H9 (cell line): Measurements from ENCODE around the gene METTL1. TPM values are rescaled to one million over a fixed set of nuclear protein-coding genes. Genes with fewer than 3 reads are reported as not detected.

Experiments used
- DNase-seq: peaks from one replicate; pipeline ENCODE4 v3.0.0-alpha.2; 2017
- H2AFZ ChIP-seq: one replicate; pipeline ENCODE4 v1.6.1; 2013; ENCODE audit warnings: mild to moderate bottlenecking, low read length, control low read depth, moderate library complexity
- H2AK5ac ChIP-seq: 2 replicates; pipeline ENCODE4 v1.6.1; 2013; ENCODE audit warnings: low read length, control low read depth, mixed read lengths; ENCODE audit not compliant: insufficient read length
- H2BK120ac ChIP-seq: one replicate; pipeline ENCODE4 v1.6.1; 2013; ENCODE audit warnings: low read depth, mild to moderate bottlenecking, low read length, control low read depth, inconsistent platforms; ENCODE audit not compliant: poor library complexity, severe bottlenecking
- H2BK12ac ChIP-seq: 2 replicates; pipeline ENCODE4 v1.6.1; 2013; ENCODE audit warnings: low read length, control low read depth, mixed read lengths, low read depth; ENCODE audit not compliant: insufficient read length
- H2BK15ac ChIP-seq: 2 replicates; pipeline ENCODE4 v1.6.1; 2013; ENCODE audit warnings: low read depth, low read length, control low read depth
- H2BK20ac ChIP-seq: one replicate; pipeline ENCODE4 v1.6.1; 2013; ENCODE audit warnings: low read depth, mild to moderate bottlenecking, low read length, control low read depth, inconsistent platforms; ENCODE audit not compliant: poor library complexity, severe bottlenecking
- H2BK5ac ChIP-seq: 2 replicates; pipeline ENCODE4 v1.6.1; 2013; ENCODE audit warnings: low read length, control low read depth, mixed read lengths; ENCODE audit not compliant: insufficient read length
- H3K14ac ChIP-seq: 2 replicates; pipeline ENCODE4 v1.6.1; 2013; ENCODE audit warnings: low read length, control low read depth; ENCODE audit not compliant: insufficient read depth
- H3K18ac ChIP-seq: 2 replicates; pipeline ENCODE4 v1.6.1; 2013; ENCODE audit warnings: low read depth, mild to moderate bottlenecking, mixed read lengths, low read length, control low read depth; ENCODE audit not compliant: insufficient read length
- H3K23ac ChIP-seq: 2 replicates; pipeline ENCODE4 v1.6.1; 2013; ENCODE audit warnings: low read length, control low read depth, mixed read lengths, low read depth; ENCODE audit not compliant: insufficient read length
- H3K23me2 ChIP-seq: 2 replicates; pipeline ENCODE4 v1.6.1; 2013; ENCODE audit warnings: low read depth, mild to moderate bottlenecking, mixed read lengths, low read length, control low read depth; ENCODE audit not compliant: insufficient read length, poor library complexity, severe bottlenecking
- H3K27ac ChIP-seq: 2 replicates; pipeline ENCODE4 v1.5.1; 2013; ENCODE audit warnings: low read length, control low read depth, mixed read lengths, low read depth; ENCODE audit not compliant: insufficient read length
- H3K27me3 ChIP-seq: 2 replicates; pipeline ENCODE4 v1.6.1; 2013; ENCODE audit warnings: low read length, control low read depth, inconsistent platforms; ENCODE audit not compliant: insufficient read depth
- H3K4ac ChIP-seq: 2 replicates; pipeline ENCODE4 v1.6.1; 2013; ENCODE audit warnings: low read depth, mild to moderate bottlenecking, control low read depth, inconsistent platforms, low read length, moderate library complexity
- H3K4me1 ChIP-seq: 2 replicates; pipeline ENCODE4 v1.6.1; 2013; ENCODE audit warnings: low read length, control low read depth, inconsistent platforms; ENCODE audit not compliant: insufficient read depth
- H3K4me2 ChIP-seq: 2 replicates; pipeline ENCODE4 v1.6.1; 2013; ENCODE audit warnings: low read length, control low read depth, mixed read lengths; ENCODE audit not compliant: insufficient read length, insufficient read depth
- H3K56ac ChIP-seq: 2 replicates; pipeline ENCODE4 v1.6.1; 2013; ENCODE audit warnings: low read depth, mild to moderate bottlenecking, mixed read lengths, low read length, control low read depth; ENCODE audit not compliant: insufficient read length
- H3K79me1 ChIP-seq: 2 replicates; pipeline ENCODE4 v1.6.1; 2013; ENCODE audit warnings: low read depth, mild to moderate bottlenecking, moderate library complexity, low read length, control low read depth, inconsistent platforms; ENCODE audit not compliant: insufficient read depth, poor library complexity, severe bottlenecking
- H3K79me2 ChIP-seq: 2 replicates; pipeline ENCODE4 v1.6.1; 2013; ENCODE audit warnings: low read length, control low read depth, inconsistent platforms; ENCODE audit not compliant: insufficient read depth
- H3K9ac ChIP-seq: 2 replicates; pipeline ENCODE4 v1.6.1; 2013; ENCODE audit warnings: low read length, control low read depth, mixed read lengths; ENCODE audit not compliant: insufficient read length; ENCODE audit errors: extremely low read depth
- H3K9me3 ChIP-seq: one replicate; pipeline ENCODE4 v1.6.1; 2013; ENCODE audit warnings: low read depth, low read length, inconsistent platforms; ENCODE audit not compliant: control insufficient read depth
- H3T11ph ChIP-seq: one replicate; pipeline ENCODE4 v1.6.1; 2013; ENCODE audit warnings: mild to moderate bottlenecking, low read length, control low read depth, inconsistent platforms
- H4K20me1 ChIP-seq: one replicate; pipeline ENCODE4 v1.6.1; 2013; ENCODE audit not compliant: control insufficient read depth, insufficient read length, insufficient read depth
- H4K5ac ChIP-seq: 2 replicates; pipeline ENCODE4 v1.6.1; 2013; ENCODE audit warnings: low read depth, mild to moderate bottlenecking, mixed read lengths, low read length, control low read depth; ENCODE audit not compliant: insufficient read length
- H4K8ac ChIP-seq: replicated peaks from 2 replicates; pipeline ENCODE4 v1.6.1; 2013; ENCODE audit warnings: low read length, control low read depth, mixed read lengths, low read depth; ENCODE audit not compliant: insufficient read length
- H4K91ac ChIP-seq: 2 replicates; pipeline ENCODE4 v1.6.1; 2013; ENCODE audit warnings: low read depth, mild to moderate bottlenecking, moderate library complexity, mixed read lengths, low read length, control low read depth; ENCODE audit not compliant: insufficient read length
- H3K27ac Mint-ChIP-seq, 3 experiments: 2 replicates in 2 of 3; 3 replicates in 1 of 3; pipeline ENCODE4 v1.8.0; 2020 to 2021; ENCODE audit warnings: mixed read lengths in 3 of 3, mild to moderate bottlenecking in 1 of 3, moderate library complexity in 1 of 3
- H3K27me3 Mint-ChIP-seq: 2 replicates; pipeline ENCODE4 v1.8.0; 2021; ENCODE audit warnings: low read depth, mild to moderate bottlenecking, moderate library complexity, mixed read lengths
- H3K36me3 Mint-ChIP-seq, 3 experiments: 2 replicates in 2 of 3; 3 replicates in 1 of 3; pipeline ENCODE4 v1.8.0; 2020 to 2021; ENCODE audit warnings: low read depth in 3 of 3, mixed read lengths in 3 of 3; ENCODE audit not compliant: insufficient read depth in 1 of 3
- H3K4me1 Mint-ChIP-seq, 2 experiments: 2 replicates each; pipeline ENCODE4 v1.8.0; 2020; ENCODE audit warnings: mixed read lengths in 2 of 2
- H3K4me3 Mint-ChIP-seq, 2 experiments: 2 replicates in 1 of 2; 3 replicates in 1 of 2; pipeline ENCODE4 v1.8.0; 2020 to 2021; ENCODE audit warnings: mild to moderate bottlenecking in 2 of 2, mixed read lengths in 2 of 2, moderate library complexity in 1 of 2
- H3K9me3 Mint-ChIP-seq, 2 experiments: 2 replicates in 1 of 2; 3 replicates in 1 of 2; pipeline ENCODE4 v1.8.0; 2020; ENCODE audit warnings: mild to moderate bottlenecking in 2 of 2, mixed read lengths in 2 of 2, moderate library complexity in 1 of 2
- WGBS: extraction: QIAGEN DNeasy Blood & Tissue Kit; methylation state at CpG from one replicate; pipeline ENCODE4 v1.1.7; 2013; ENCODE audit warnings: missing lambda C conversion rate, low lambda C conversion rate, mixed read lengths; ENCODE audit not compliant: insufficient read length; ENCODE audit errors: extremely low coverage; 5-methylcytosine and 5-hydroxymethylcytosine counted together
- total RNA-seq: library from RNA; stranded (reverse); gene quantifications from 2 replicates; pipeline ENCODE4 v1.2.1, GENCODE V29; 2021
- TF ChIP-seq, protein P1 (sequence below): fragments of 200-600 bp; sonication (generic); conservative IDR thresholded peaks from 3 replicates; pipeline ENCODE4 v1.8.0; 2021; ENCODE audit warnings: antibody characterized with exemption, mild to moderate bottlenecking

The METTL1 gene
- total RNA-seq, 1 experiment from 2014 or later = 58.4 TPM

GRCh38 chr12:57760347-57760982 lies 11.4 kb downstream of the METTL1 start:
- Histone ChIP-seq H3K23me2 (peaks cover 14% of the 10 kb centered on the region), H3T11ph (no peak overlapping the region), H4K5ac (no peak overlapping the region), H2BK5ac (no peak overlapping the region), H3K23ac (no peak overlapping the region), H3K56ac (no peak overlapping the region), H2BK15ac (no peak overlapping the region), H2AFZ (no peak overlapping the region), H3K79me1 (no peaks in the 10 kb centered on the region), H4K8ac (no peak overlapping the region), H3K9ac (no peak overlapping the region), H4K91ac (no peak overlapping the region), H4K20me1 (no peaks in the 10 kb centered on the region), H2BK120ac (no peak overlapping the region), H3K27me3 (peaks cover 29% of the 10 kb centered on the region), H2BK20ac (no peak overlapping the region), H3K4me1 (no peaks in the 10 kb centered on the region), H3K79me2 (no peaks in the 10 kb centered on the region), H3K4me2 (no peak overlapping the region), H3K18ac (no peak overlapping the region), H2BK12ac (no peak overlapping the region), H2AK5ac (no peak overlapping the region), H3K27ac (no peak overlapping the region), H3K4ac (no peak overlapping the region), H3K9me3 (no peaks in the 10 kb centered on the region), H3K14ac (no peak overlapping the region)
- Mint-ChIP-seq H3K4me1 (peaks cover 23 to 31% of the 10 kb centered on the region in 2 experiments), H3K9me3 (no peaks in the 10 kb centered on the region), H3K4me3 (no peak overlapping the region), H3K27ac (no peak overlapping the region), H3K36me3 (peaks cover 0 to 19% (median 6%) of the 10 kb centered on the region in 3 experiments; a peak in 4 of 7 replicates), H3K27me3 (peaks cover 58% of the 10 kb centered on the region)
- no CpG with 5 or more reads among the region's 3 CpGs for WGBS
- TF ChIP-seq, protein P1, sequence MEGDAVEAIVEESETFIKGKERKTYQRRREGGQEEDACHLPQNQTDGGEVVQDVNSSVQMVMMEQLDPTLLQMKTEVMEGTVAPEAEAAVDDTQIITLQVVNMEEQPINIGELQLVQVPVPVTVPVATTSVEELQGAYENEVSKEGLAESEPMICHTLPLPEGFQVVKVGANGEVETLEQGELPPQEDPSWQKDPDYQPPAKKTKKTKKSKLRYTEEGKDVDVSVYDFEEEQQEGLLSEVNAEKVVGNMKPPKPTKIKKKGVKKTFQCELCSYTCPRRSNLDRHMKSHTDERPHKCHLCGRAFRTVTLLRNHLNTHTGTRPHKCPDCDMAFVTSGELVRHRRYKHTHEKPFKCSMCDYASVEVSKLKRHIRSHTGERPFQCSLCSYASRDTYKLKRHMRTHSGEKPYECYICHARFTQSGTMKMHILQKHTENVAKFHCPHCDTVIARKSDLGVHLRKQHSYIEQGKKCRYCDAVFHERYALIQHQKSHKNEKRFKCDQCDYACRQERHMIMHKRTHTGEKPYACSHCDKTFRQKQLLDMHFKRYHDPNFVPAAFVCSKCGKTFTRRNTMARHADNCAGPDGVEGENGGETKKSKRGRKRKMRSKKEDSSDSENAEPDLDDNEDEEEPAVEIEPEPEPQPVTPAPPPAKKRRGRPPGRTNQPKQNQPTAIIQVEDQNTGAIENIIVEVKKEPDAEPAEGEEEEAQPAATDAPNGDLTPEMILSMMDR = no peak
- peak; percentile 52 for DNase-seq
